Liver (tissue), 9 donors: ENCODE results near the gene EVPL. TPM values are rescaled to one million over a fixed set of nuclear protein-coding genes. Genes with fewer than 3 reads are reported as not detected.

Experiments
- DNase-seq: peaks from one replicate; pipeline ENCODE4 v3.0.0-alpha.2; 2017; ENCODE audit warnings: low spot score
- H3K27ac ChIP-seq, 2 donors: one replicate each; pipeline ENCODE4 v1.7.0; 2013; ENCODE audit warnings: inconsistent platforms in 2 of 2, low read length in 2 of 2, control low read depth in 1 of 2, low read depth in 1 of 2, mild to moderate bottlenecking in 1 of 2
- H3K27me3 ChIP-seq, 4 donors: one replicate each; pipeline versions ENCODE4 v1.6.1 to v1.7.0; 2013; ENCODE audit warnings: low read length in 3 of 4, inconsistent platforms in 1 of 4, mild to moderate bottlenecking in 1 of 4, moderate library complexity in 1 of 4; ENCODE audit not compliant: control insufficient read depth in 4 of 4, insufficient read depth in 4 of 4
- H3K36me3 ChIP-seq, 4 donors: one replicate each; pipeline versions ENCODE4 v1.6.1 to v1.7.0; 2013; ENCODE audit warnings: low read length in 3 of 4, mild to moderate bottlenecking in 3 of 4, low read depth in 1 of 4, moderate library complexity in 1 of 4; ENCODE audit not compliant: control insufficient read depth in 4 of 4, insufficient read depth in 3 of 4
- H3K4me1 ChIP-seq, 4 donors: one replicate each; pipeline versions ENCODE4 v1.6.1 to v1.7.0; 2013; ENCODE audit warnings: low read length in 3 of 4, mild to moderate bottlenecking in 3 of 4, moderate library complexity in 1 of 4; ENCODE audit not compliant: control insufficient read depth in 4 of 4, insufficient read depth in 4 of 4
- H3K4me3 ChIP-seq, 3 donors: one replicate each; pipeline versions ENCODE4 v1.6.1 to v1.7.0; 2013; ENCODE audit warnings: low read length in 3 of 3, control low read depth in 1 of 3, low read depth in 1 of 3, mild to moderate bottlenecking in 1 of 3
- H3K9ac ChIP-seq, 2 donors: one replicate each; pipeline ENCODE4 v1.7.0; 2013; ENCODE audit warnings: low read length in 2 of 2, mild to moderate bottlenecking in 2 of 2, moderate library complexity in 2 of 2, control low read depth in 1 of 2, low read depth in 1 of 2
- H3K9me3 ChIP-seq, 4 donors: one replicate each; pipeline versions ENCODE4 v1.6.1 to v1.7.0; 2013; ENCODE audit warnings: low read length in 3 of 4; ENCODE audit not compliant: control insufficient read depth in 4 of 4
- ATF3 ChIP-seq: IDR thresholded peaks from 2 replicates; pipeline ENCODE4 v1.6.1; 2016; ENCODE audit warnings: antibody characterized with exemption
- CTCF ChIP-seq: fragments of 150-350 bp; IDR thresholded peaks from 2 replicates; pipeline ENCODE4 v1.5.1; 2017; ENCODE audit warnings: improper control_type of control experiment, low read depth, low read length; ENCODE audit not compliant: missing input control
- EGR1 ChIP-seq, 2 donors: IDR thresholded peaks; 2 replicates each; pipeline ENCODE4 v1.6.1; 2016 to 2018; ENCODE audit warnings: antibody characterized with exemption in 2 of 2, low read depth in 2 of 2
- FOXA1 ChIP-seq: IDR thresholded peaks from 2 replicates; pipeline ENCODE4 v1.6.1; 2016; ENCODE audit warnings: antibody characterized with exemption
- FOXA2 ChIP-seq: IDR thresholded peaks from 2 replicates; pipeline ENCODE4 v1.6.1; 2016; ENCODE audit warnings: antibody characterized with exemption
- GABPA ChIP-seq, 2 donors: IDR thresholded peaks in 1 of 2; conservative IDR thresholded peaks in 1 of 2; 2 replicates each; pipeline ENCODE4 v1.6.1; 2016; ENCODE audit warnings: antibody characterized with exemption in 2 of 2, mild to moderate bottlenecking in 1 of 2, moderate library complexity in 1 of 2
- HNF4A ChIP-seq, 2 donors: conservative IDR thresholded peaks; 2 replicates each; pipeline ENCODE4 v1.6.1; 2016; ENCODE audit warnings: antibody characterized with exemption in 2 of 2, mild to moderate bottlenecking in 2 of 2
- HNF4G ChIP-seq: IDR thresholded peaks from 2 replicates; pipeline ENCODE4 v1.6.1; 2016; ENCODE audit warnings: antibody characterized with exemption
- JUND ChIP-seq, 2 donors: IDR thresholded peaks; 2 replicates each; pipeline ENCODE4 v1.6.1; 2016; ENCODE audit warnings: antibody characterized with exemption in 2 of 2
- MAX ChIP-seq: IDR thresholded peaks from 2 replicates; pipeline ENCODE4 v1.6.1; 2016; ENCODE audit warnings: antibody characterized with exemption
- NR2F2 ChIP-seq: IDR thresholded peaks from 2 replicates; pipeline ENCODE4 v1.6.1; 2016; ENCODE audit warnings: antibody characterized with exemption
- RAD21 ChIP-seq, 2 donors: IDR thresholded peaks; 2 replicates each; pipeline ENCODE4 v1.6.1; 2016; ENCODE audit warnings: antibody characterized with exemption in 2 of 2, mild to moderate bottlenecking in 2 of 2
- REST ChIP-seq: IDR thresholded peaks from 2 replicates; pipeline ENCODE4 v1.6.1; 2016; ENCODE audit warnings: antibody characterized with exemption, mild to moderate bottlenecking
- RXRA ChIP-seq, 2 donors: IDR thresholded peaks; 2 replicates each; pipeline ENCODE4 v1.6.1; 2017 to 2018; ENCODE audit warnings: antibody characterized with exemption in 2 of 2, mild to moderate bottlenecking in 1 of 2
- SP1 ChIP-seq: IDR thresholded peaks from 2 replicates; pipeline ENCODE4 v1.6.1; 2018; ENCODE audit warnings: antibody characterized with exemption, mild to moderate bottlenecking
- TAF1 ChIP-seq: conservative IDR thresholded peaks from 2 replicates; pipeline ENCODE4 v1.6.1; 2016; ENCODE audit warnings: antibody characterized with exemption, mild to moderate bottlenecking
- YY1 ChIP-seq: IDR thresholded peaks from 2 replicates; pipeline ENCODE4 v1.6.1; 2016; ENCODE audit warnings: antibody characterized with exemption, mild to moderate bottlenecking
- ZBTB33 ChIP-seq: IDR thresholded peaks from 2 replicates; pipeline ENCODE4 v1.6.1; 2016; ENCODE audit warnings: antibody characterized with exemption
- WGBS: extraction: QIAGEN DNeasy Blood & Tissue Kit; methylation state at CpG from one replicate; pipeline ENCODE4 v1.1.7; 2013; 5-methylcytosine and 5-hydroxymethylcytosine counted together
- polyA plus RNA-seq, 2 donors: library from polyadenylated mRNA; stranded (reverse) in 1 of 2; unstranded in 1 of 2; fragments of 200-250 nt in 1 of 2; fragments of >200 nt in 1 of 2; fragmentation: Nextera tagmentation in 1 of 2; extraction: Ambion mirVana in 1 of 2; gene quantifications; one replicate each; pipeline versions ENCODE4 v1.2.1 to v1.2.3, GENCODE V29; 2013 to 2015
- total RNA-seq, 2 donors: library from RNA; depleted of rRNA; stranded (reverse); fragments of >200 nt; gene quantifications; one replicate each; pipeline ENCODE4 v1.2.3, GENCODE V29; 2014
- donor health status: healthy.
- donor health status: healthy.
- donor health status: healthy.
- donor health status: healthy.
- donor health status: healthy.

The EVPL gene
- total and polyA plus RNA-seq, 4 donors = 0.03 to 0.33 (median 0.21) TPM; not detected in 1

GRCh38 chr17:76019833-76020467 is 7.2 kb downstream of the EVPL start (continued):
- TF ChIP-seq ZBTB33 = no peak
- no peak for TF ChIP-seq EGR1 (IDR thresholded peaks at IDR 0.05; ENCODE audit: low read depth in 2 of 2)

GRCh38 chr17:76018801-76019200 is 8.3 kb downstream of the EVPL start:
- Histone ChIP-seq H3K4me3 (no peak overlapping the region), H3K4me1 (peaks cover 0 to 6% (median 2%) of the 10 kb centered on the region in 4 donors), H3K27me3 (no peaks in the 10 kb centered on the region), H3K9ac (no peak overlapping the region), H3K27ac (no peak overlapping the region), H3K9me3 (no peaks in the 10 kb centered on the region), H3K36me3 (no peaks in the 10 kb centered on the region)
- 92% methylated on average over 13 of the region's 13 CpGs for WGBS
- TF ChIP-seq GABPA (IDR thresholded peaks at IDR 0.05 in 1 of 2, conservative IDR thresholded peaks at IDR 0.05 in 1 of 2) (no peak), TAF1 (no peak), MAX (no peak), FOXA1 (no peak), CTCF (no peak), ATF3 (no peak)
- DNase-seq = no peak

- DNase-seq = no peak
- Histone ChIP-seq H3K27ac (no peak overlapping the region), H3K4me1 (peaks cover 0 to 6% (median 2%) of the 10 kb centered on the region in 4 donors), H3K36me3 (no peaks in the 10 kb centered on the region), H3K9me3 (no peaks in the 10 kb centered on the region), H3K27me3 (no peaks in the 10 kb centered on the region), H3K4me3 (no peak overlapping the region), H3K9ac (no peak overlapping the region)
- 90% methylated on average over 11 of the region's 11 CpGs for WGBS
- no peak for TF ChIP-seq REST
- no peak for TF ChIP-seq NR2F2
- no peak for TF ChIP-seq YY1
- TF ChIP-seq GABPA (IDR thresholded peaks at IDR 0.05 in 1 of 2, conservative IDR thresholded peaks at IDR 0.05 in 1 of 2) = no peak
- TF ChIP-seq ZBTB33 = no peak
- no peak for TF ChIP-seq ATF3
- TF ChIP-seq FOXA1 = no peak
- no peak for TF ChIP-seq TAF1
- no peak for TF ChIP-seq RXRA (IDR thresholded peaks at IDR 0.05)
- TF ChIP-seq HNF4A (conservative IDR thresholded peaks at IDR 0.05) = no peak
- no peak for TF ChIP-seq RAD21 (IDR thresholded peaks at IDR 0.05)
- TF ChIP-seq SP1 = no peak
- TF ChIP-seq MAX = no peak
- no peak for TF ChIP-seq FOXA2
- no peak for TF ChIP-seq EGR1 (IDR thresholded peaks at IDR 0.05; ENCODE audit: low read depth in 2 of 2)
- TF ChIP-seq HNF4G = no peak
- TF ChIP-seq JUND (IDR thresholded peaks at IDR 0.05) = no peak
Measured at GRCh38 chr17:76018340-76018680, 8.8 kb downstream of the EVPL start.
